ENCODE results near the gene FLACC1.
"Not testable (repeated sequence)": the region's sequence is repeated elsewhere in the genome, so short reads cannot be mapped to it uniquely, and the experiment has no call there.

Gene FLACC1

GRCh38 chr2:201357221-201357620, at the start of gene FLACC1:
Gene FLACC1 (minus strand): TSS chr2:201357345. CDS start chr2:201351404, 5,941 bp downstream.
- no peak for DNase-seq (ENCODE audit: low read depth)

GRCh38 chr2:201406077-201406662, 49.0 kb upstream of the FLACC1 start:
- DNase-seq (ENCODE audit: low read depth), result peak; percentile 76

GRCh38 chr2:201404699-201405280, 47.6 kb upstream of the FLACC1 start:
- DNase-seq (ENCODE audit: low read depth), result no peak

GRCh38 chr2:201403880-201404279, 46.7 kb upstream of the FLACC1 start:
- no peak for DNase-seq (ENCODE audit: low read depth)

- no peak for DNase-seq (ENCODE audit: low read depth)
Observed at GRCh38 chr2:201402651-201403562, 45.8 kb upstream of the FLACC1 start.

- DNase-seq (ENCODE audit: low read depth), result no peak
Observed at GRCh38 chr2:201401815-201402214, 44.7 kb upstream of the FLACC1 start.

GRCh38 chr2:201396595-201396994, 39.5 kb upstream of the FLACC1 start:
- DNase-seq (ENCODE audit: low read depth), result no peak

GRCh38 chr2:201383136-201383535, 26.0 kb upstream of the FLACC1 start:
- no peak for DNase-seq (ENCODE audit: low read depth)

- DNase-seq (ENCODE audit: low read depth), result no peak
Observed at GRCh38 chr2:201378496-201379397, 21.6 kb upstream of the FLACC1 start.

- no peak for DNase-seq (ENCODE audit: low read depth)
Observed at GRCh38 chr2:201377218-201377617, 20.1 kb upstream of the FLACC1 start.

GRCh38 chr2:201369775-201370174, 12.6 kb upstream of the FLACC1 start:
- no peak for DNase-seq (ENCODE audit: low read depth)

GRCh38 chr2:201369318-201369717, 12.2 kb upstream of the FLACC1 start:
- DNase-seq (ENCODE audit: low read depth), result not testable (repeated sequence)

GRCh38 chr2:201366146-201366545, 9.0 kb upstream of the FLACC1 start:
- DNase-seq (ENCODE audit: low read depth), result no peak

- DNase-seq (ENCODE audit: low read depth), result no peak
Observed at GRCh38 chr2:201363857-201364560, 6.9 kb upstream of the FLACC1 start.

- DNase-seq (ENCODE audit: low read depth), result no peak
Observed at GRCh38 chr2:201362396-201362795, 5.3 kb upstream of the FLACC1 start.

- DNase-seq (ENCODE audit: low read depth), result no peak
Observed at GRCh38 chr2:201361078-201361733, 4.1 kb upstream of the FLACC1 start.

- DNase-seq (ENCODE audit: low read depth), result no peak
Observed at GRCh38 chr2:201360256-201360655, 3.1 kb upstream of the FLACC1 start.

- no peak for DNase-seq (ENCODE audit: low read depth)
Observed at GRCh38 chr2:201358684-201359083, 1.5 kb upstream of the FLACC1 start.

GRCh38 chr2:201353116-201353515, 4.0 kb downstream of the FLACC1 start:
- no peak for DNase-seq (ENCODE audit: low read depth)

GRCh38 chr2:201350879-201351278, 6.3 kb downstream of the FLACC1 start:
- no peak for DNase-seq (ENCODE audit: low read depth)

GRCh38 chr2:201349601-201350000, 7.5 kb downstream of the FLACC1 start:
- DNase-seq (ENCODE audit: low read depth), result no peak

Measured in GM04504 (cell line).